Mucosa of descending colon (tissue), 3 donors: ENCODE measurements around the gene CSNK2A3. TPM values are rescaled to one million over a fixed set of nuclear protein-coding genes. Genes with fewer than 3 reads are reported as not detected.
"Not testable (repeated sequence)": the region's sequence is repeated elsewhere in the genome, so short reads cannot be mapped to it uniquely, and the experiment has no call there.

ENCODE experiments used
- ATAC-seq: fragments of 200-7000 bp; cut with Tn5 transposase; one replicate; pipeline ENCODE4 v1.9.1; 2020; ENCODE audit warnings: mild to moderate bottlenecking, moderate library complexity
- DNase-seq, 3 donors: peaks; one replicate each; pipeline ENCODE4 v3.0.0-alpha.2; 2020
- H3K36me3 ChIP-seq: fragments of 200-600 bp; one replicate; pipeline ENCODE4 v1.8.0; 2021; ENCODE audit warnings: low read depth, mild to moderate bottlenecking
- H3K4me1 ChIP-seq: fragments of 200-600 bp; one replicate; pipeline ENCODE4 v1.8.0; 2021; ENCODE audit warnings: low read depth, mild to moderate bottlenecking
- H3K4me3 ChIP-seq: fragments of 200-600 bp; one replicate; pipeline ENCODE4 v1.8.0; 2021; ENCODE audit warnings: mild to moderate bottlenecking
- H3K9me3 ChIP-seq: fragments of 200-600 bp; one replicate; pipeline ENCODE4 v1.8.0; 2021; ENCODE audit warnings: mild to moderate bottlenecking
- intact Hi-C, 2 donors: fragments of 100-400 bp; cut with DNase I in 1 of 2; cut with micrococcal nuclease in 1 of 2; formaldehyde crosslinking; loops; one replicate each; pipeline versions ENCODE4 v1.11.0 to v1.11.1; 2022; cut with DNase I, micrococcal nuclease
- long read RNA-seq, 2 donors: library from polyadenylated mRNA; unstranded; transcript quantifications; one replicate each; pipeline ENCODE4 v2.0.0, GENCODE V29; 2019 to 2021
- total RNA-seq, 3 donors: library from RNA; stranded (reverse); fragmentation: NEBNext Ultra II Directional in 2 of 3; extraction: Animal tissue kit (Norgen Biotek cat#: 25700) in 2 of 3; gene quantifications; one replicate each; pipeline versions ENCODE4 v1.2.1 to v1.2.4, GENCODE V29; 2021 to 2023
- TF ChIP-seq, protein P1 (sequence below): fragments of 200-600 bp; IDR thresholded peaks from one replicate; pipeline ENCODE4 v1.8.0; 2022; ENCODE audit warnings: antibody characterized with exemption, mild to moderate bottlenecking
- donor health status: DM: no; HTN: no; CAD: no; lungs with moderate emphysema.
- donor health status: DM: no; HTN: no; CAD: no.
- donor health status: DM: no; HTN: yes; CAD: no.

CSNK2A3 gene
- 1 to 10 TPM in 1 of 3 donors, under 1 TPM in 1, not detected in 1; 0.43 to 2.1 TPM for total RNA-seq
- long read RNA-seq, donor 1: 0 reads
- long read RNA-seq, donor 2: 0 reads

DNA sequence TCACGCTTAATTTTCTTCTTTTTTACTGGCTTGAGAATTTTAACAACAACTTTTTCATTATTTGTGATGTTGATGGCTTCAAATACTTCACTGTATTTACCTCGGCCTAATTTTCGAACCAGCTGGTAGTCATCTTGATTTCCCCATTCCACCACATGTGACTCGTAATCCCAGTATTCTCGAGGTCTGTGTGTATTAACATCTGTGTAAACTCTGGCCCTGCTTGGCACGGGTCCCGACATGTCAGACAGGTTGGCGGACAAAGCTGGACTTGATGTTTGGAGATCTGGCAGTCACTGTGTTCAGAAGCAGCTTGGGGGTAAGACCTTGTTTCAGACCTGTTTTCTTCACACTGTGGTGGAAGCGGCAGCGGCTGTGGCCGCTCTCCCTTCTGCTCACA lies at the start of gene CSNK2A3:
Gene CSNK2A3 (minus strand): TSS at position 373 of the 400 bp plus-strand sequence. CDS start 131 bp downstream, at position 242.
- peak; percentile 15 for ATAC-seq
- H3K4me3 ChIP-seq, H3K4me1 ChIP-seq, intact Hi-C loops, DNase-seq, H3K36me3 ChIP-seq, H3K9me3 ChIP-seq: not testable (repeated sequence)

DNA sequence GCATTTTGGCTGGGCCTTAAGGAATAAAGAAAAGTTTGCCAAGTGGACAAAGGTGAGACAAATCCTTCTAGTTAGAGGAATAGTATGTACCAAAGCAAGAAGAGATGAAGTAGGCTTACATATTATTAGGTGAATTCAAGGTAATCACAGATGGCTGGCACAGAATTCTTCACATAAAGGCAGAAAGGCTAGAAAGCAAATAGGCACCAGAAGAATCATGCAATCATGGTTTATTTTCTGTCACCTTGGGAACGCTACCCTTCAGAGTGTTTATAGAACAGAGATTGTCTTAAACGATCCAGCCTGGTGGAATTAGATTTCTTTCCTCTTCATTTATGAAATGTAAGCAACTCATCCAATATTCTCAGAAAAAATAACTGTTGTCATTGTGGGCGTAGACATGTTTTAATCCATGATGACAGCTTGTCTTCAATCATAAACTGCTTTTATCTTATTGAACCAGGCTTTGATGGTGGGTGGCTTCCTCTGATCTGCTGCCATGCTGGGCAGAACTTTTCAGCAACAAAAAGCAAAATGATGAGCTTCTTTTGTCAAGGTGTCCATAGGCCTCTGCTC lies 49.0 kb upstream of the CSNK2A3 start:
- TF ChIP-seq, protein P1, sequence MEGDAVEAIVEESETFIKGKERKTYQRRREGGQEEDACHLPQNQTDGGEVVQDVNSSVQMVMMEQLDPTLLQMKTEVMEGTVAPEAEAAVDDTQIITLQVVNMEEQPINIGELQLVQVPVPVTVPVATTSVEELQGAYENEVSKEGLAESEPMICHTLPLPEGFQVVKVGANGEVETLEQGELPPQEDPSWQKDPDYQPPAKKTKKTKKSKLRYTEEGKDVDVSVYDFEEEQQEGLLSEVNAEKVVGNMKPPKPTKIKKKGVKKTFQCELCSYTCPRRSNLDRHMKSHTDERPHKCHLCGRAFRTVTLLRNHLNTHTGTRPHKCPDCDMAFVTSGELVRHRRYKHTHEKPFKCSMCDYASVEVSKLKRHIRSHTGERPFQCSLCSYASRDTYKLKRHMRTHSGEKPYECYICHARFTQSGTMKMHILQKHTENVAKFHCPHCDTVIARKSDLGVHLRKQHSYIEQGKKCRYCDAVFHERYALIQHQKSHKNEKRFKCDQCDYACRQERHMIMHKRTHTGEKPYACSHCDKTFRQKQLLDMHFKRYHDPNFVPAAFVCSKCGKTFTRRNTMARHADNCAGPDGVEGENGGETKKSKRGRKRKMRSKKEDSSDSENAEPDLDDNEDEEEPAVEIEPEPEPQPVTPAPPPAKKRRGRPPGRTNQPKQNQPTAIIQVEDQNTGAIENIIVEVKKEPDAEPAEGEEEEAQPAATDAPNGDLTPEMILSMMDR: no peak
- intact Hi-C loops: no loop called here
- Histone ChIP-seq H3K9me3 (no peaks in the 10 kb centered on the region), H3K36me3 (no peaks in the 10 kb centered on the region), H3K4me1 (no peaks in the 10 kb centered on the region), H3K4me3 (no peak overlapping the region)
- no peak for ATAC-seq
- DNase-seq: no peak

DNA sequence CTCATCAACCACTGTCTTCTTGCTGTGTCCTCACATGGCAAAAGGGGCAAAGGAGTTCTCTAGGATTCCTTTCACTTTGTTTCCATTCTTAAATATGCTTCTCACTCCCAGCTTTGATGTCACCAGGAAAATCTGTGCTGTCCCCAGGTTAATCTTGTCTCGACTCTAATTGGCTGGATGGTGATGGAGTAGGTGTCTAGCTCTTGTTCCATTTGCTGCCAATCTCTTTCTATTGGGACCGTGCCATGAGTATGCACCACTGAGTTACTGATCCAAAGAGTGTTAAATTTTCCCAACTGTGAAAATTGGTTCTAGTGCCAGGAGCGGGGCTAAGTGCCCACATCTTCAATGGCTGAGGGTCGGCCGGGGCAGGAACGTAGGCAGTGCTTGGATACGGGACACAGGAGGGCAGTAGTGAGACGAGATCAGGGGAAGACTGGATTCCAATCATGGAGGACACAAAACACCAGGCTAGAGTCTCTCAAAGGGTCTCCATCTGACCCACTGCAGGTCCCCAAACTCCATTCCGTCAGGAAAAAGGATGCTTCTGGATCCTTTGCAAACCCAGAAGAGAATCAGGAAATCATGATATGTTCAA lies 47.7 kb upstream of the CSNK2A3 start:
- Histone ChIP-seq H3K9me3 (no peaks in the 10 kb centered on the region), H3K36me3 (no peaks in the 10 kb centered on the region), H3K4me1 (no peaks in the 10 kb centered on the region), H3K4me3 (no peak overlapping the region)
- TF ChIP-seq, protein P1: no peak
- ATAC-seq (no peak), DNase-seq (peak in 1 of 3 donors; percentile 32)
- intact Hi-C loops: no loop called here

DNA sequence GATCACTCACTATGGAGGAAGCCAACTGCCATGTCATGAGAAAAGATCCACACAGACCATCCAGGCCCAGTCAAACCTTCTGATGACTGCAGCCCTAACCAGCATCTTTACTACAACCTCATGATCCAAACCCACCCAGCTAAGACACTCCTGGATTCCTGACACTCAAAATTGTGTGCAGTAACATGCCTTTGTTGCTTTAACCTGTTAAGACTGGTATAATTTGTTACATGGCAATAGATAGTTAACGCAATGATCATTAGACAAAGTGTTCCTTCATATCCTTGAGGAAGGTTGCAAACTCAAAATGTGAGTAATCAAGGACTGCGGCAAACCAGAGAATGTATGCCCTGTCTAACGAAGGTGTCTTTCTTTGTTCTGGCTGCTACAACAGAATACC lies 47.1 kb upstream of the CSNK2A3 start:
- ATAC-seq (no peak), DNase-seq (no peak)
- Histone ChIP-seq H3K9me3 (no peaks in the 10 kb centered on the region), H3K4me3 (no peak overlapping the region), H3K4me1 (no peaks in the 10 kb centered on the region), H3K36me3 (no peaks in the 10 kb centered on the region)
- TF ChIP-seq, protein P1: no peak
- intact Hi-C loops: no loop called here

DNA sequence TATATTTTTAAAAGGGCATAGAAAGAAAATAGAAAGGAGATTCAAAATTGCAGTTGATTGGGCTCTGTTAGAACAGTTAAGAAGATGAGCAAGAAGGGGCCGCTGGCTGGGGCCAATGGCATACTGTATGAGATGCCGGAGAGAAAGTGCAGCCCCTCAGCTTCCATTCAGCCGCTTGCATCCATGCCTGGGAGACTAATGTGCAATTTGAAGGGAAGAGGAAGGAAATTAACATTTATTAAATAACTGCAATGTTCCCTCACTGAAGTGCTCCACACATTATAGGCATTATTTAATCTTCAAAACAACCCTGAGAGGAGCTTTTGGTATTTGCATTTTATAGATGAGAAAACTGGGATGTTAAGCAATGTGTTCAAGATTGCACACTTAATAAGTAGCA lies 44.7 kb upstream of the CSNK2A3 start:
- intact Hi-C loops: no loop called here
- ATAC-seq: no peak
- no peaks in the 10 kb centered on the region for H3K4me1 ChIP-seq
- no peak for DNase-seq
- H3K9me3 ChIP-seq: no peaks in the 10 kb centered on the region
- no peaks in the 10 kb centered on the region for H3K36me3 ChIP-seq
- TF ChIP-seq, protein P1: no peak
- H3K4me3 ChIP-seq: no peak overlapping the region

DNA sequence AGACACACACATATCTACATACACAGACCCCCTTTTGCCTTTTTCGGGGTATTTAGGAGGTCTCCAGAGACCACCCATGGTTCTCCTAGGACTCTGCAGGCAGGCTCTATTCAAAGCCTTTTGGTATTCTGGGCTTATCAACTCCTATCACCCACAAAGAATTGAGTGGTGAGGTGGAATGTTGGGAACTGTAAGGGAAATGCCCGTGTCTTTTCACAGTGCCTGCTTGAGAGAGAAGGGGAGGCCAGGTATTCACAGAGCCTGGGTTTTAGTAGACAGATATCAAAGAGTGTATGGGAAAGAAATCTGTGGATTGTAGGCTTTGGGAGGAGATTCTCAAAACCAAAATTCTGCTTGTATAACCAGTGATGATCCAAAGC lies 44.0 kb upstream of the CSNK2A3 start:
- DNase-seq: no peak
- ATAC-seq: no peak
- Histone ChIP-seq H3K4me3 (no peak overlapping the region), H3K9me3 (no peaks in the 10 kb centered on the region), H3K36me3 (no peaks in the 10 kb centered on the region), H3K4me1 (peaks cover 3% of the 10 kb centered on the region)
- intact Hi-C loops: no loop called here
- TF ChIP-seq, protein P1: no peak
